HG03196 (cell line): ENCODE data around the gene ACOXL.
"Not testable (repeated sequence)": the region's sequence is repeated elsewhere in the genome, so short reads cannot be mapped to it uniquely, and the experiment has no call there.

ENCODE experiments used
- ATAC-seq: cut with Tn5 transposase; IDR thresholded peaks from one replicate; pipeline ENCODE4 v1.9.1; 2021; ENCODE audit not compliant: unreplicated experiment

Gene ACOXL

DNA sequence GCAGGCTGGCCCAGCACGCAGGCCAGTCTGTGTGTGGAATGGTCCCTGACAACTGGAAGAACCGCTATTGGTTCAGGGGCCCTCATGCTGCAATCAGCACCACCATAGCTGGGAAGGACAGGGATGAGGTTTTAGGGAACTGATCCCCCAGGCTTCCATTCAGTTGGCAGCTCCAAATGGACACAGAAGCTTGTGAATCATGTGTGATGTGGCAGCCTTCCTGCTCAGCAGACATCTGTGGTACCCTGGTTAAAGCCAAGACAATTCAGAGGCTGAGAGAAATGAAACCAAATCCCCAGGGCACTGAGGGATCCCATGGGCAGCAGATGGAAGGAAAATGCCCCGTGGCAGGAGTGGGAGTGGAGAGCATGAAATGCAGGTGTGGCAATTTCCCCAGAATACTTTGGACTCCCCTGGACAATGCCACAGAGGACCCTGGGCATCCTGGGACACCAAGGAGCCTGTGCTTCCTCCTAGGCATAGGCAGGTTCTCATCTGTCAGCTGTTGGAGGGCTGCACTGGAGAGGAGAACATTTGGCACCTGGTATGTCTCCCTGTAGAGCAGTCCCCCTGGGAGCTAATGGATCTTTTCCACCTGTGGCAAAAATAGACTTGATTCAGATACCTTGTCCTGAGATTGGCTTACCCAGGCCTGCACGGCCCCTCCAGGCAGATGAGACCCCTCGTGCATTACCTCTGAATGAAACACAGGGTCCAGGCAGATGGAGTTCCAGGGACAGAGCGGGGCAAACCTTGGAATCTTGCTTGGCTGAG, 226.2 kb downstream of the ACOXL start:
- no peak for ATAC-seq

GRCh38 chr2:110959198-110959597, 226.8 kb downstream of the ACOXL start:
- ATAC-seq = no peak

- ATAC-seq = no peak
Observed at GRCh38 chr2:110960281-110960680, 227.9 kb downstream of the ACOXL start.

GRCh38 chr2:110960954-110961353, 228.6 kb downstream of the ACOXL start:
- no peak for ATAC-seq

GRCh38 chr2:110961643-110962042, 229.3 kb downstream of the ACOXL start:
- not testable (repeated sequence) for ATAC-seq

- no peak for ATAC-seq
Observed at GRCh38 chr2:110969696-110970095, 237.3 kb downstream of the ACOXL start.

DNA sequence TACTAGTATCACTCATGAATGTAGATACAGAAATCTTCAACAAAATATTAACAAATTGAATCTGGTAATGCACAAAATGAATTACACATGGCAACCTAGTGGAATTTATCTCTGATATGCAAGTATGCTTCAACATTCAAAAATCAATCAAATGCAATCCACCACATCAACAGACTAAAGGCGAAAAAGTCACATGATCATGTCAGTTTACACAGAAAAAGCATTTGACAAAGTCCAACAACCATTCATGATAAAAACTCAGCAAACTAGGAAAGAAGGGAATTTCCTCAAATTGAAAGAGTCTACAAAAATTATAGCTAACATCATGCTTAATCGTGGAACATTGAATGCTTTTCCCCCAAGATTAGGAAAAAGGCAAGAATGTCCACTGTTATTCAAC, 237.8 kb downstream of the ACOXL start:
- no peak for ATAC-seq

DNA sequence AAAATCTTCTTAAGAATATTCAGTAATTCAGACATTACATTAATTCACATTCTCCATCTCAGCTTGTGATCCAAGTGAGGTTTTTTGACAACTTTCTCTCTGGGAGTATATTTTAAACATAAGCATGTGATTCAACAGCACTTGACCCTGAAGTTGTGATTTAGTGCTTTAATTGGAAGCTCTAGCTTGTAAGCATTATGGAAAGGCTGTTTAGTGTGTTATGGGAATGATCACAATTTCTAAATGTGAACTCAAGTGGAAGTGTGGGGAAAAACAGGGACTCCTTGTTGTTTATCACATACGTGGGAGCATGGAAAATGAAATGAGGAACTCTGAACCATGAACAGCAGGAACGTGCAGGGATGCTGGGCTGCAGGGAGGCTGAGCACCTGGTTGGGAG, 239.4 kb downstream of the ACOXL start:
- ATAC-seq = no peak

DNA sequence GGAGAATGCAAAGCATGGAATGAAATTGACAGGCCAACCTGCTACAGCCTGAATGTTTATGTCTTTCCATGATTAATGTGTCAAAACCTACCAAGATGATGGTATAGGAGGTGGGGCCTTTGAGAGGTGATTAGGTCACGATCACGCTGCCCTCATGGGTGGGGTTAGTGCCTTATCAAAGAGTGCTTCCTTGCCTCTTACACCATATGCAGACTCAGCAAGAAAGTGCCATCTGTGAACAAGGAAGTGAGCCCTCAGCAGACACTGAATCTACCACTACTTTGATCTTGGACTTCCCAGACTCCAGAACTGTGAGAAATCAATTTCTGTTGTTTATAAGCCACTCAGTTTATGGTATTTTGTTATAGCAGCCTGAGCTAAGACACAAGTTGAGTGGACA, 240.9 kb downstream of the ACOXL start:
- no peak for ATAC-seq

DNA sequence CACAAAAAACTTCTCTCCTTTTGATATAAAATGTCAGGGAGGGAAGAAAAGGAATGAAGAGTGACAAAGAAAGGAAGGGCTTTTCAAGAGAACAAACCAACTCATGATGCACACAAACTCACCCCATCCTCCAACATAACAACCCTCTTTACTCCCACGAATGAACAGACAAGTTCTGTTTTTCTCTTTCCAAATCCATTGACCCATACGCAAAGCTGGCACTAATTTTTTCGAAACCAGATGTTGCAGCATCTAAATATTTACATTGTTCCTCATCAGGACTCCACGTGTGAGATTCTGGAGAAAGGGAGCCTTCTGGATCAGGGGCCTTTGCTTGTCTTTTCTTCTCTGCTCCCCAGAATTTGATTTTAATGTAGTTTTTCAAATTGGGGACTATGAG, 245.0 kb downstream of the ACOXL start:
- ATAC-seq = no peak

DNA sequence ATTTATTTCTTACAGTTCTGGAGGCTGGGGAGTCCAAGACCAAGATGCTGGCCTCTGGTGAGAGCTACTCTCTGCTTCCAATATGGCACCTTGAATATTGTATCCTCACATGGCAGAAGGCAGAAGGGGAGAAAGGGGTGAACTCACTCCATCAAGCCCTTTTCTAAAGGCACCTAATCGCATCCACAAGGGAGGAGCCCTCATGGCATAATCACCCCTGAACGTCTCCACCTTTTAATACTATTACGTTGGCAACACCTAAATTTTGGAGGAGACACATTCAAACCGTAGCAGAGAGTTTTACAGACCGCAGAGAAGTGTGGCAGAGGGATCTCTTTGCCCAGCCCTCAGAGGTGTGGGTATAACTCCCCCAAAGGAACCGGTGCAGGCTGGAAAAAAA, 245.8 kb downstream of the ACOXL start:
- no peak for ATAC-seq

DNA sequence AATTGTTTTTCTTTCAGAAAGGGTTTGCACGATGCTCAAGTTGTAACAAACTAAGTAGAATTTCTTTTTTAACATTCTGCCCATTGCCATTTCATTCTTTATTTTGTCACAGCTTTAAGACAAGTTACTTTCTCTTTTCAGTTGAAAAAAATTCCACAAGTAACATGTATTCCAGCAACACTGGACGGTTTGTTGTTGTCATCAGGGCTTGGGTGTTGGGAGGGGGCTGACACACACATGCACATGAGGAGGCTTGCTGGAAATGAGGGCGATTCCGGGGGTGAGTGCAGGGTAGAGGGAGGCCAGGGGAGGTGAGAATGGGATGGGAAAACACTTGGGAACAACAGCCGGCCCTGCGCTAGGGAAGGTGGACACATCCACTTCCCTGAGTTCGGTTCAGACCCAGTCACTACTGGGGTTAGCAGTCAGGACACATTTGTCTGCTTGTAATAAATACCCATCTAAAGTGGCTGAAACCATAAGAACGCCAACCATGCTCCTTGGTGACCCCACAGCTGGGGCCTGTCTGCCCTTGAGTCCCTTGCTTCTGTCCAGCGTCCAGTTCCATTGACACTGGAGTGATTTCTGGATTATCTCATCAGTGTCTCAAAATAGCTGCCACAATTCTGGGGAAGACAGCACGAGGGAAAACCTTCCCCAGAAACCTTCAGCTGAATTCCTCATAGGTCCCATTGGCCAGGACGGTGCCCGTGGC, 246.5 kb downstream of the ACOXL start:
- no peak for ATAC-seq

DNA sequence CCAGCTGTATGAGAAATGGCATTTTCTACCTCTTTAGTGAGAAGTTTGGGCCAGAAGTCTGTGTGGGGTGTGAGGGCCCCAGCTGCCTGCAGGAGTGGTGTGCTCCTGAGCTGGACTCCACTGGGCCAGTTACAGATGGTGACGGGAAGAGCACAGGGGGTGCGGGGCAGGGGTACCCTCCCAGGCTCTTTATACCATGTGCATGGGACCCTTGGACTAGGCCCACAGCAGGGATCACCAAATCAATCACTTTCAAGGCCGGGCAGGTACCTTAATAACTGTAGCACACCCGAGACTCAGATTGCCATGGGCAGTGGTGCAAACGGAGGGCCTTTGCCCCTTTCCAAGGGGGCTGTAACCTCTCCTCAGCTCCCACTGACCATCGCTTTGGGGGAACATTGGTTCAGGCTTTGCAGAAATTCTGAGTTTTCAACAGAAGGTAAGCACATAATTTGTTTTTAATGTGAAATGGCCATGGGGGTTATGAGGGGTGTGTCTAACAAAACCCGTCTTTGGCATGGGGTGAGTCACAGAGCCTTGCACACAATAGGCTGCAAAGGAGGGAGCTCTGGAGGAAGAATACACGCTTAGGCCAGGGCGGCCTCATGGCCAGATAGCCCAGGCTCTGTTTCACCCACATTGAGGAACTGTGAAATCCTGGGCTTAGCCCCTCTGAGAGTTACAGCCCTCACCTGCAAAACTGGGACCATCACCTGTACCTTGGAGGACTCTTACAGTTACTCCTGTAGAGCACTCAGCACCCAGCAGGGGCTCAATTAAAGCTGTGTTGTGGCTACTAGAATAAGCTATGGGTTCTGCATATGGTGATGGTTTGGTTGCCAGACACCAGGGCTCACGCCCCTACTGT, 247.3 kb downstream of the ACOXL start:
- ATAC-seq = no peak

DNA sequence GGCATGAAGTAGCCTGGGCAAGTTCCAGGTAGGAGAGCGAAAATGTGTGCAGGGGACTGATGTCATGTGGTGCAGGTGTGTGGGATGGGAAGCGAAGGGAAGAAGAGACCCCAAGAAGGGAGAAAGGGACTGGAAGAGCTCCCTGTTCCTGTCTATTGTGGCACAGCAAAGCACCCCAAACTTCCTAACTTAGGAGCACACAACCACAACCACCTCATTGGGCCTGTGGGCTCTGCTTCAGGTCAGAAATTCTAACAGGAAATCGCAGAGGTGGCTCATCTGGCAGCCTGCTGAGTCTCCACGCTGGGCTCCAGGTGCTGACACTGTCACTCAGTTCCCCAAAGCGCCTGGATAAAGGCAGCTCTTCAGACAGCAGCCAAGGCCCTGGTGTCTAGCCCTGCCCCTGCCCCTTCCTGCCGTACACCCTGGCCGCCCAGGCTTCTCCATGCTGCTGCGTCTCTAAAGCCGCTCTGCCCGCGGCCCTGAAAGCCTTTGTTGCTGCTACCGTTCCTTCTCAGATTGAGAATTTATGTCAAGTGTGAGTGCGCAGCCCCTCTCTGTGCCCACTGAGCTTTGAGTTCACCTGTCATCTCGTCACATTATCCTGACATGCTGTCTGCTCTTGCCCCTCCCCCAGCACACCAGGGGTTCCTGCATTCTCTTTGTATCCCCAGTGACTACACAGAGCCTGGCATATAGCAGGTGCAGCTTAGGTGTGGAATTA, 248.1 kb downstream of the ACOXL start:
- ATAC-seq = no peak

GRCh38 chr2:110983133-110983532, 250.8 kb downstream of the ACOXL start:
- no peak for ATAC-seq

GRCh38 chr2:110984694-110985490, 252.5 kb downstream of the ACOXL start:
- no peak for ATAC-seq

DNA sequence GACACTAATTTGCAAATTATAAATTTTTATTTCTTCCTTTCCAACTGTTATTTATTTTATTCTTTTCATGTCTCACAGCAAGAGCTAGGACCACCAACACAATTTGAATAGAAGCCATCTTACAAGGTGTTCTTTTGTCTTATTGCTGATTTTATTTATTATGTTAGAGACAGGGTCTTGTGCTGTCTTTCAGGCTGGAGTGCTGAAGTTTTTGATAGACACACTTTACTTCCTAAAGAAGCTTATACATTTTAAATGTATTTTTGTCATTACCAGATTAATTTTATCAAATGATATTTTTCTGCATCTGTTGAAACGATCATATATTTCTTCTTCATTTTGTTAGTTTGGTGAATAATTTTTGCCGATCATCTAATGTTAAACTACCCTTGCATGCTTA, 258.1 kb downstream of the ACOXL start:
- no peak for ATAC-seq

DNA sequence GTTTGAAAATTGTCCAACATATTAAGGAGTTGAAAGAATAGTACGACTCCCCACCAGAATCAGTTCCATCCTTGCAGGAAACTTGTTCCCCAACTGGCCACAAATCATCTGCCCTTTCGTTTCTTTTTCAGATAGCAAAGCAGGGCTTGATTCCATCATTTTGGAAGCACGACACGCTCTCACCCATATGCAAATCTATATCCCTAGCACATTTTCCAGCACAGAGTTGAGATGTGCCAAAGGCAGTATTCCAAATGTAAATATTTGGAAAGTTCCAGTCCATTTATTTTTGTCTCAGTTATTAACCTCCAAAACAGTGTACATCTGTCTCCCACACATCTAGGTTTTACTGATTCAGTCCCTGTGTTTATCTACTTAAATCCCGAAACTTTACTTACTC, 259.5 kb downstream of the ACOXL start:
- no peak for ATAC-seq

DNA sequence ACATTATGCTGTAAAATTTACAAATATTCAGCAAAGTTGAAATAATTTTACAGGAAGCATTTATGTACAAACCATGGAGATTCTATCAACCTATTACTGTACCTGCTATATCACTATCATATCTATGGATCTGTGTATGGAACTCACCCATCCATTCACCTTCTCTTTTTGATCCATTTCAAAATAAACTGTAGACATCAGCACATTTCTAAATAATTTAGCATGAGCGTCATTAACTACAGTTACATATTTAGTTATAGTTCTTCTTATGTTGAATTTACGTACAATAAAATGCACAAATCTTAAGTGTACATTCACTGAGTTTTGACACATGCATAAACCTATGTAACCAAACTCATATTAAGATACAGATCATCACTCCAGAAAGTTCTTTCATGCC, 260.5 kb downstream of the ACOXL start:
- no peak for ATAC-seq

DNA sequence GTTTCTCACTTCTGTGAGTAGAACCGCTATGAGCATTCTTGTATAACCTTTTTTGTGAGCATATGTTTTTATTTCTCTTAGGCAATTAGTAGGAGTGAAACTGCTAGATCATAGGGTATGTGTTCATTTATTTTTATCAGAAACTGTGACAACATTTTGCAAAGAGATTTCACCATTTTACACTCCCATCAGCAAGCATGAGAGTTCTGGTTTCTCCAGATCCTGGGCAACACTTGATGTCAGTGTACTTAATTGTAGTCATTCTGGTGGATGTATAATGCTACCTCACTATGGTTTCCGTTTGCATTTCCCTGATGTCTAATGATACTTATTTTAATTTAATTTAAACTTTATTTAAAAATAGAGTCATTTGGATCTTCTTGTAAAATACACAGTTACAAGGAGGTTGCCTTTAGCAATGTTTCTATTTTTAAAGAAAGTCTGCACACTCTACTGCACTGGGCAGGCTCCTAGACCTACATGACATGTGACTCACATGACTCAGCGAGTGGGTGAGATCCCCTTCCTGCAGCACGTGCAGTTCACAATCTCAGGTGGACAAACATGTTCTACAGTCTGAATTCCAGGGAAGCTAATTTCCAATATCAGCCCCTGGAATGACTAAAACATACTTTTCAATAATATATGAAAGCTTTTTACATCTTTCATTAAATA, 261.3 kb downstream of the ACOXL start:
- ATAC-seq = no peak
